ENCODE measurements around the gene ADPRM. TPM values are rescaled to one million over a fixed set of nuclear protein-coding genes. Genes with fewer than 3 reads are reported as not detected.
A peak's percentile ranks its signal among the peaks of the same experiment; 100 is the strongest.

Gene ADPRM
- total RNA-seq, 4 donors from 2014 or later: 2.8 to 16.2 (median 6.1) TPM

GRCh38 chr17:10751563-10751962 is 54.2 kb downstream of the ADPRM start:
- H3K4me3 ChIP-seq: no peak overlapping the region
- TF ChIP-seq CTCF (IDR thresholded peaks at IDR 0.05) (no peak), POLR2AphosphoS5 (IDR thresholded peaks at IDR 0.05) (no peak), POLR2A (IDR thresholded peaks at IDR 0.05) (no peak), EP300 (IDR thresholded peaks at IDR 0.05; ENCODE audit: low read depth) (no peak)
- H3K4me1 ChIP-seq: peaks cover 0 to 2% (median under 1%) of the 10 kb centered on the region in 4 donors
- no peaks in the 10 kb centered on the region for H3K27me3 ChIP-seq
- WGBS, 2 donors (ENCODE audit: low coverage in 1 of 2): 88% methylated on average over 3 of the region's 3 CpGs; no CpG with 5 or more reads in 1 of the 2 donors
- DNase-seq: no peak
- intact Hi-C loops (cut with DNase I; ENCODE audit: low total_unique reads): no loop called here
- H3K27ac ChIP-seq: no peak overlapping the region
- no peaks in the 10 kb centered on the region for H3K36me3 ChIP-seq
- H3K9me3 ChIP-seq: no peaks in the 10 kb centered on the region
- in situ Hi-C loops (cut with MboI; ENCODE audit: low pct_ligation_motif_present in 1 of 4, low pct_unique_long_range_greater_than_20kb in 1 of 4, low sequenced_read_pairs in 3 of 4): loop anchor here in 1 of 4 donors (25.0 kb wide), 1 partner anchor 311 kb away; no protein-coding TSS in a partner anchor

DNA sequence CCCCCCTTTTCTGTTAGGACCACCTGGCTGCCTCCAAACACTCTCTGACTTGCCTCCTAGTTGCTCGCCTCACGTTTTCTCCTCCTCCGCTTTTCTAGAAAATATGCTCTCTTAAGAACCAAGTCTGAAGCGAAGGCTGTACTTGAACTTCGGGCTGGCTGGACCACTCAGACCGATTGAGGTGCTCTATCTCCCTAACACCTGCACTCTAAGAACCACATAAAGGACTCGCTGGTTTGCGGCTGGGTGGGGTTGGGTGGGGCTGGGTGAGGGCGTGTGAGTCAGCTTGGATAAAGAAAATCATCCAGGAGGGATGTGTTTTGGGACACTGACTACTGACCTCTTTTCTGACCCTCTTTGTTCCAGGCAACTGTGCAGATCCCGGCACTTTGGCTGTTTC is 55.3 kb downstream of the ADPRM start:
- Histone ChIP-seq H3K36me3 (no peaks in the 10 kb centered on the region), H3K4me3 (no peak overlapping the region), H3K9me3 (no peaks in the 10 kb centered on the region), H3K27ac (no peak overlapping the region), H3K4me1 (peaks cover 0 to 7% (median 6%) of the 10 kb centered on the region in 4 donors), H3K27me3 (no peaks in the 10 kb centered on the region)
- DNase-seq: no peak
- intact Hi-C loops (cut with DNase I; ENCODE audit: low total_unique reads) (no loop called here), in situ Hi-C loops (cut with MboI; ENCODE audit: low pct_ligation_motif_present in 1 of 4, low pct_unique_long_range_greater_than_20kb in 1 of 4, low sequenced_read_pairs in 3 of 4) (loop anchor here in 1 of 4 donors (25.0 kb wide), 1 partner anchor 310 kb away; no protein-coding TSS in a partner anchor)
- TF ChIP-seq CTCF (IDR thresholded peaks at IDR 0.05) (no peak), POLR2A (IDR thresholded peaks at IDR 0.05) (no peak), EP300 (IDR thresholded peaks at IDR 0.05; ENCODE audit: low read depth) (no peak)
- WGBS, 2 donors (ENCODE audit: low coverage in 1 of 2): 55 to 80% methylated on average over 1 to 10 of the region's 10 CpGs

DNA sequence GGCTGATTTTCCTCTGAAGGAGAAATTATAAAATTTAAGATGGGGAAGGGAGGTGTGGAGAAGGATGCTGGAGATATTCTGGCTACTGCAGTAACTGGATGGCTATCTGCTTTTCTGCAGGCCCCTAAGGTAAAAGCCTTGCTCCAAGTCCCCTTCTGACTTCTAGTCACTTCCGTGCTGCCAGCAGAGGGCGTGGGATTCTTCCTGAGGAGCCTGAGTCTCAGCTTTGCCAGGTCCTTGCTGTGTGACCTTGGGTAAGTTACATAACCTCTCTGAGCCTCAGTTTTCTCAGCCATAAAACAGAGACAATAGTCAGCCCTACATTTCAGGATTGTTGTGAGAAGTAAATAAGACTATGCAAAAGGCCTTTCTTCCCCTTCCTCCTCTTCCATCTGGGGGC is 56.7 kb downstream of the ADPRM start:
- TF ChIP-seq CTCF (IDR thresholded peaks at IDR 0.05): peak in 4 of 5 experiments; percentile 16 to 27 (median 20)
- no peak for TF ChIP-seq EP300 (IDR thresholded peaks at IDR 0.05; ENCODE audit: low read depth)
- TF ChIP-seq POLR2A (IDR thresholded peaks at IDR 0.05): no peak
- no peak for TF ChIP-seq POLR2AphosphoS5 (IDR thresholded peaks at IDR 0.05)
- Histone ChIP-seq H3K4me3 (no peak overlapping the region), H3K9me3 (no peaks in the 10 kb centered on the region), H3K4me1 (peaks cover 0 to 7% (median 6%) of the 10 kb centered on the region in 4 donors), H3K36me3 (no peaks in the 10 kb centered on the region), H3K27ac (no peak overlapping the region), H3K27me3 (no peaks in the 10 kb centered on the region)
- intact Hi-C loops (cut with DNase I; ENCODE audit: low total_unique reads) (no loop called here), in situ Hi-C loops (cut with MboI; ENCODE audit: low pct_ligation_motif_present in 1 of 4, low pct_unique_long_range_greater_than_20kb in 1 of 4, low sequenced_read_pairs in 3 of 4) (loop anchor here in 1 of 4 donors (25.0 kb wide), 1 partner anchor 308 kb away; no protein-coding TSS in a partner anchor)
- DNase-seq: peak; percentile 63
- WGBS, 2 donors (ENCODE audit: low coverage in 1 of 2): 38% methylated on average over 2 of the region's 2 CpGs; no CpG with 5 or more reads in 1 of the 2 donors

DNA sequence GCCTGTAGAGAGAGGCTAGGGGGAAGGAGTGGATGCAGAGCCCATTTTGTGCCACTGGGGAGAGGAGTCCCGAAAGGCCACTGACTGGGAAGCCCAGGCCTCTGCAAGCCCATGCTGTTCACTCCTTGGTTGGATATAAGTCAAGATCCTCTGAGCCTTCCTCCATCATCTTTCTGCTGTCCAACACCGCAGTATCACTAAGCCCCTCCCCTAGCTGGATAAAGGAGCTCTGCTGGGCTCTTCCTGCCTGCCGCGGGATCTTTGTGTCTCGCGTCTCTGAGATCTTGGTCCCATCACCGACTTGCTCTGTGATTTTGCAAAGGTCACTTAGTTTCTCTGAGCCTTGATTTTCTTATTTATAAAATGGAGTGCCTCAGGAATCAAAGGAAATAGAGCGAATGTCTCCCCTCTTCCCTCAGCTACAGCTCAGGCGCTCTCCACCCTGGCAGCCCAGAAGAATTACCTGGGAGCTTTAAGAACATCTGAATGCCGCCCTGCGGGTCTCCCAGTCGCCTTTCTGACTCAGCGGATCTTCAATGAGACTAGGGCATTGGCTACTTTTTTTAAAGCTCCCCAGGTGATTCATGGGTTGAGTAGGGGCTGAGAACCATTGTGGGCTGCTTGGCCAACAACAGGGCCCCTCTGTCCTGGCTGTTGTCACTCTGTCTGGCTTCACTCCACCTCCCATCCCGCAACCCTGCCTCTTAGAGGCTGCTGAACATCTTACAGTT is 57.6 kb downstream of the ADPRM start:
- WGBS, 2 donors (ENCODE audit: low coverage in 1 of 2): 69 to 70% methylated on average over 2 to 14 of the region's 14 CpGs
- Histone ChIP-seq H3K27ac (peak overlapping the region in 1 of 4 donors; percentile 46), H3K4me3 (no peak overlapping the region), H3K4me1 (peaks cover 0 to 7% (median 6%) of the 10 kb centered on the region in 4 donors), H3K27me3 (no peaks in the 10 kb centered on the region), H3K9me3 (no peaks in the 10 kb centered on the region), H3K36me3 (no peaks in the 10 kb centered on the region)
- TF ChIP-seq CTCF (IDR thresholded peaks at IDR 0.05): no peak
- TF ChIP-seq POLR2A (IDR thresholded peaks at IDR 0.05): no peak
- TF ChIP-seq POLR2AphosphoS5 (IDR thresholded peaks at IDR 0.05): no peak
- TF ChIP-seq EP300 (IDR thresholded peaks at IDR 0.05; ENCODE audit: low read depth): no peak
- in situ Hi-C loops (cut with MboI; ENCODE audit: low pct_ligation_motif_present in 1 of 4, low pct_unique_long_range_greater_than_20kb in 1 of 4, low sequenced_read_pairs in 3 of 4) (loop anchor here in 1 of 4 donors (25.0 kb wide), 1 partner anchor 307 kb away; no protein-coding TSS in a partner anchor), intact Hi-C loops (cut with DNase I; ENCODE audit: low total_unique reads) (no loop called here)
- DNase-seq: no peak

Measured in transverse colon (tissue), 4 donors.